Measurements from ENCODE around the gene CIDEC. TPM values are rescaled to one million over a fixed set of nuclear protein-coding genes. Genes with fewer than 3 reads are reported as not detected.

CIDEC gene
- total and polyA plus RNA-seq, 9 of the 15 experiments (the other 6 are each of a cell fraction or from before 2014, with no cell fraction given), result not detected

DNA sequence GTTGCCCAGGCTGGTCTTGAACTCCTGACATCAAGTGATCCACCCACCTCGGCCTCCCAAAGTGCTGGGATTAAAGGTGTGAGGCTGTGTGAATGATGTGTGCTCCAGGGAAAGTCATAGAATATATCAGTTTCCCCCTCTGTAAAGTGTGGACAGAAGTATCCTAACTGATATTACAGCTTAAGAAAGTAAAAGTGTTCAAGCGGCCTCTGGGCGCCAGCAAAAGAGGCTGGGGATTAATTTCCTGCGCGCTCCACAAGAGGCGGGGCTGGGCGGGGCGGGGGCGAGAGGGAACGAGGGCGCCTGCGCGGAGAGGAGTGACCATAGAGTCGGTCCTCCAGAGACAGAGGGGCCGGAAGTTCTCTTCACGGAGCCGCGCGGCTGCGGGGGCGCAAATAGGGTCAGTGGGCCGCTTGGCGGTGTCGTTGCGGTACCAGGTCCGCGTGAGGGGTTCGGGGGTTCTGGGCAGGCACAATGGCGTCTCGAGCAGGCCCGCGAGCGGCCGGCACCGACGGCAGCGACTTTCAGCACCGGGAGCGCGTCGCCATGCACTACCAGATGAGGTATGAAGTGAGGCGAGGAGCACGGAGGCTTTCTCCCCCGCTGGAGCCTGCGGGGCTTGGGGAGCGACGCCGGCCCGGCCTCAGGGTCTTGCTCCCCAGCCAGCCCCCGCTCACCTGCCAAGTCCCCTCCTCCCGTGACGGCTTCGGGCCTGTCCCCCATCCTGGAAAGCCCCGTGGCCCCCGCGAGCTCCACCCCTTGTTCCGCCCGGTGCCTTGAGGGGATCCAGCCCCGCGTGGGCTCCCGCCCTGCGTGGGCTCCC lies 10.4 kb upstream of the CIDEC start, which contains the start of gene JAGN1 (continued):
- TF ChIP-seq CREB1 (IDR thresholded peaks at IDR 0.05) (no peak), CREB1 (CRISPR knock-in tag; IDR thresholded peaks at IDR 0.05) (peak; percentile 62; the same call in 1 of the 2 replicates), ZNF79 (CRISPR knock-in tag; IDR thresholded peaks at IDR 0.05; ENCODE audit: low read depth) (no peak), MED1 (CRISPR knock-in tag; IDR thresholded peaks at IDR 0.05; ENCODE audit: borderline replicate concordance) (no peak), CBX2 (IDR thresholded peaks at IDR 0.05; ENCODE audit: insufficient read depth, low read length, poor library complexity, severe bottlenecking) (no peak), ZNF561 (CRISPR knock-in tag; conservative IDR thresholded peaks at IDR 0.05) (no peak), OTX1 (CRISPR knock-in tag; IDR thresholded peaks at IDR 0.05) (no peak), GTF2E2 (tag; IDR thresholded peaks at IDR 0.05) (peak; percentile 93), RB1 (IDR thresholded peaks at IDR 0.05; ENCODE audit: low read depth) (peak; percentile 88; the same call in 1 of the 2 replicates), HNRNPLL (IDR thresholded peaks at IDR 0.05; ENCODE audit: low read depth, low read length, poor library complexity, severe bottlenecking) (no peak), ZNF699 (CRISPR knock-in tag; IDR thresholded peaks at IDR 0.05; ENCODE audit: insufficient replicate concordance) (no peak), KHSRP (IDR thresholded peaks at IDR 0.05) (no peak), NFIX (CRISPR knock-in tag; IDR thresholded peaks at IDR 0.05; ENCODE audit: low read depth) (no peak), CBFA2T2 (conservative IDR thresholded peaks at IDR 0.05) (no peak), ZBTB8A (IDR thresholded peaks at IDR 0.05; ENCODE audit: partially characterized antibody) (no peak), RUNX1 (IDR thresholded peaks at IDR 0.05; ENCODE audit: low read depth) (no peak), SMAD2 (IDR thresholded peaks at IDR 0.05; ENCODE audit: low read depth, low read length) (no peak), CBX8 (IDR thresholded peaks at IDR 0.05; ENCODE audit: borderline replicate concordance, extremely low read depth, low read depth, low read length, poor library complexity, severe bottlenecking) (no peak), HIVEP1 (CRISPR knock-in tag; IDR thresholded peaks at IDR 0.05) (0 out of 2 replicates have a peak, but pooled peaks have one; percentile 49), MAFF (IDR thresholded peaks at IDR 0.05; ENCODE audit: low read length) (no peak)
- TF ChIP-seq, protein P1, sequence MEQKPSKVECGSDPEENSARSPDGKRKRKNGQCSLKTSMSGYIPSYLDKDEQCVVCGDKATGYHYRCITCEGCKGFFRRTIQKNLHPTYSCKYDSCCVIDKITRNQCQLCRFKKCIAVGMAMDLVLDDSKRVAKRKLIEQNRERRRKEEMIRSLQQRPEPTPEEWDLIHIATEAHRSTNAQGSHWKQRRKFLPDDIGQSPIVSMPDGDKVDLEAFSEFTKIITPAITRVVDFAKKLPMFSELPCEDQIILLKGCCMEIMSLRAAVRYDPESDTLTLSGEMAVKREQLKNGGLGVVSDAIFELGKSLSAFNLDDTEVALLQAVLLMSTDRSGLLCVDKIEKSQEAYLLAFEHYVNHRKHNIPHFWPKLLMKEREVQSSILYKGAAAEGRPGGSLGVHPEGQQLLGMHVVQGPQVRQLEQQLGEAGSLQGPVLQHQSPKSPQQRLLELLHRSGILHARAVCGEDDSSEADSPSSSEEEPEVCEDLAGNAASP (IDR thresholded peaks at IDR 0.05), result no peak
- TF ChIP-seq, protein P2, sequence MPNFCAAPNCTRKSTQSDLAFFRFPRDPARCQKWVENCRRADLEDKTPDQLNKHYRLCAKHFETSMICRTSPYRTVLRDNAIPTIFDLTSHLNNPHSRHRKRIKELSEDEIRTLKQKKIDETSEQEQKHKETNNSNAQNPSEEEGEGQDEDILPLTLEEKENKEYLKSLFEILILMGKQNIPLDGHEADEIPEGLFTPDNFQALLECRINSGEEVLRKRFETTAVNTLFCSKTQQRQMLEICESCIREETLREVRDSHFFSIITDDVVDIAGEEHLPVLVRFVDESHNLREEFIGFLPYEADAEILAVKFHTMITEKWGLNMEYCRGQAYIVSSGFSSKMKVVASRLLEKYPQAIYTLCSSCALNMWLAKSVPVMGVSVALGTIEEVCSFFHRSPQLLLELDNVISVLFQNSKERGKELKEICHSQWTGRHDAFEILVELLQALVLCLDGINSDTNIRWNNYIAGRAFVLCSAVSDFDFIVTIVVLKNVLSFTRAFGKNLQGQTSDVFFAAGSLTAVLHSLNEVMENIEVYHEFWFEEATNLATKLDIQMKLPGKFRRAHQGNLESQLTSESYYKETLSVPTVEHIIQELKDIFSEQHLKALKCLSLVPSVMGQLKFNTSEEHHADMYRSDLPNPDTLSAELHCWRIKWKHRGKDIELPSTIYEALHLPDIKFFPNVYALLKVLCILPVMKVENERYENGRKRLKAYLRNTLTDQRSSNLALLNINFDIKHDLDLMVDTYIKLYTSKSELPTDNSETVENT (CRISPR knock-in tag; IDR thresholded peaks at IDR 0.05), result peak; percentile 100
- TF ChIP-seq, protein P3, sequence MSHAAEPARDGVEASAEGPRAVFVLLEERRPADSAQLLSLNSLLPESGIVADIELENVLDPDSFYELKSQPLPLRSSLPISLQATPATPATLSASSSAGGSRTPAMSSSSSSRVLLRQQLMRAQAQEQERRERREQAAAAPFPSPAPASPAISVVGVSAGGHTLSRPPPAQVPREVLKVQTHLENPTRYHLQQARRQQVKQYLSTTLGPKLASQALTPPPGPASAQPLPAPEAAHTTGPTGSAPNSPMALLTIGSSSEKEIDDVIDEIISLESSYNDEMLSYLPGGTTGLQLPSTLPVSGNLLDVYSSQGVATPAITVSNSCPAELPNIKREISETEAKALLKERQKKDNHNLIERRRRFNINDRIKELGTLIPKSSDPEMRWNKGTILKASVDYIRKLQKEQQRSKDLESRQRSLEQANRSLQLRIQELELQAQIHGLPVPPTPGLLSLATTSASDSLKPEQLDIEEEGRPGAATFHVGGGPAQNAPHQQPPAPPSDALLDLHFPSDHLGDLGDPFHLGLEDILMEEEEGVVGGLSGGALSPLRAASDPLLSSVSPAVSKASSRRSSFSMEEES (CRISPR knock-in tag; IDR thresholded peaks at IDR 0.05), result no peak
